Measurements from ENCODE around the gene DIDO1.

Gene DIDO1

GRCh38 chr20:62926229-62927127 is at the start of gene DIDO1:
DIDO1 (minus strand) TSS chr20:62926505.
- Mint-ChIP-seq H3K4me1 (ENCODE audit: low read depth) (peaks cover 53% of the 10 kb centered on the region), H3K9me3 (no peaks in the 10 kb centered on the region), H3K36me3 (ENCODE audit: low read depth) (peaks cover 6% of the 10 kb centered on the region), H3K27ac (peak within 1 kb of the TSS; percentile 92), H3K27me3 (ENCODE audit: low read depth) (no peaks in the 10 kb centered on the region), H3K4me3 (peak within 1 kb of the TSS; percentile 93)

- Mint-ChIP-seq H3K9me3 (no peaks in the 10 kb centered on the region), H3K4me1 (ENCODE audit: low read depth) (peaks cover 20% of the 10 kb centered on the region), H3K27me3 (ENCODE audit: low read depth) (peaks cover 70% of the 10 kb centered on the region), H3K27ac (no peak overlapping the region), H3K36me3 (ENCODE audit: low read depth) (no peaks in the 10 kb centered on the region), H3K4me3 (no peak overlapping the region)
Measured at GRCh38 chr20:62975251-62975760, 49.0 kb upstream of the DIDO1 start.

GRCh38 chr20:62972845-62973745 is 46.8 kb upstream of the DIDO1 start:
- Mint-ChIP-seq H3K27ac (no peak overlapping the region), H3K4me3 (no peak overlapping the region), H3K4me1 (ENCODE audit: low read depth) (peaks cover 16% of the 10 kb centered on the region)

GRCh38 chr20:62971950-62972844 is 45.9 kb upstream of the DIDO1 start:
- Mint-ChIP-seq H3K36me3 (ENCODE audit: low read depth) (no peaks in the 10 kb centered on the region), H3K27me3 (ENCODE audit: low read depth) (peaks cover 49% of the 10 kb centered on the region), H3K27ac (peak overlapping the region; percentile 24), H3K9me3 (no peaks in the 10 kb centered on the region), H3K4me3 (peak overlapping the region; percentile 57), H3K4me1 (ENCODE audit: low read depth) (peaks cover 13% of the 10 kb centered on the region)

More at GRCh38 chr20:62972845-62973745, 46.8 kb upstream of the DIDO1 start:
- H3K36me3 Mint-ChIP-seq (ENCODE audit: low read depth): no peaks in the 10 kb centered on the region
- H3K9me3 Mint-ChIP-seq: no peaks in the 10 kb centered on the region
- peaks cover 52% of the 10 kb centered on the region for H3K27me3 Mint-ChIP-seq (ENCODE audit: low read depth)

- no peak overlapping the region for H3K27ac Mint-ChIP-seq
- H3K36me3 Mint-ChIP-seq (ENCODE audit: low read depth): no peaks in the 10 kb centered on the region
- peaks cover 44% of the 10 kb centered on the region for H3K27me3 Mint-ChIP-seq (ENCODE audit: low read depth)
- peaks cover 13% of the 10 kb centered on the region for H3K4me1 Mint-ChIP-seq (ENCODE audit: low read depth)
- no peaks in the 10 kb centered on the region for H3K9me3 Mint-ChIP-seq
- no peak overlapping the region for H3K4me3 Mint-ChIP-seq
Measured at GRCh38 chr20:62971211-62971949, 45.1 kb upstream of the DIDO1 start.

- H3K27ac Mint-ChIP-seq: no peak overlapping the region
- H3K27me3 Mint-ChIP-seq (ENCODE audit: low read depth): peaks cover 37% of the 10 kb centered on the region
- no peak overlapping the region for H3K4me3 Mint-ChIP-seq
- no peaks in the 10 kb centered on the region for H3K36me3 Mint-ChIP-seq (ENCODE audit: low read depth)
- H3K4me1 Mint-ChIP-seq (ENCODE audit: low read depth): peaks cover 13% of the 10 kb centered on the region
- H3K9me3 Mint-ChIP-seq: no peaks in the 10 kb centered on the region
Measured at GRCh38 chr20:62970307-62971210, 44.3 kb upstream of the DIDO1 start.

- Mint-ChIP-seq H3K9me3 (no peaks in the 10 kb centered on the region), H3K36me3 (ENCODE audit: low read depth) (no peaks in the 10 kb centered on the region), H3K4me3 (no peak overlapping the region), H3K27ac (no peak overlapping the region), H3K27me3 (ENCODE audit: low read depth) (peaks cover 33% of the 10 kb centered on the region), H3K4me1 (ENCODE audit: low read depth) (peaks cover 13% of the 10 kb centered on the region)
Measured at GRCh38 chr20:62969939-62970306, 43.6 kb upstream of the DIDO1 start.

GRCh38 chr20:62969179-62969760 is 43.0 kb upstream of the DIDO1 start:
- no peak overlapping the region for H3K4me3 Mint-ChIP-seq
- H3K27ac Mint-ChIP-seq: no peak overlapping the region
- peaks cover 27% of the 10 kb centered on the region for H3K27me3 Mint-ChIP-seq (ENCODE audit: low read depth)

GRCh38 chr20:62968378-62969178 is 42.3 kb upstream of the DIDO1 start:
- no peaks in the 10 kb centered on the region for H3K9me3 Mint-ChIP-seq
- H3K4me3 Mint-ChIP-seq: no peak overlapping the region
- peaks cover 13% of the 10 kb centered on the region for H3K4me1 Mint-ChIP-seq (ENCODE audit: low read depth)
- no peaks in the 10 kb centered on the region for H3K36me3 Mint-ChIP-seq (ENCODE audit: low read depth)
- H3K27ac Mint-ChIP-seq: no peak overlapping the region
- peaks cover 20% of the 10 kb centered on the region for H3K27me3 Mint-ChIP-seq (ENCODE audit: low read depth)

More at GRCh38 chr20:62969179-62969760, 43.0 kb upstream of the DIDO1 start:
- Mint-ChIP-seq H3K36me3 (ENCODE audit: low read depth) (no peaks in the 10 kb centered on the region), H3K4me1 (ENCODE audit: low read depth) (peaks cover 13% of the 10 kb centered on the region), H3K9me3 (no peaks in the 10 kb centered on the region)

- Mint-ChIP-seq H3K27ac (no peak overlapping the region), H3K36me3 (ENCODE audit: low read depth) (no peaks in the 10 kb centered on the region), H3K27me3 (ENCODE audit: low read depth) (peaks cover 14% of the 10 kb centered on the region), H3K9me3 (no peaks in the 10 kb centered on the region), H3K4me3 (no peak overlapping the region), H3K4me1 (ENCODE audit: low read depth) (peaks cover 13% of the 10 kb centered on the region)
Measured at GRCh38 chr20:62967628-62968351, 41.5 kb upstream of the DIDO1 start.

- no peaks in the 10 kb centered on the region for H3K9me3 Mint-ChIP-seq
- H3K4me3 Mint-ChIP-seq: no peak overlapping the region
- peaks cover 9% of the 10 kb centered on the region for H3K4me1 Mint-ChIP-seq (ENCODE audit: low read depth)
- no peak overlapping the region for H3K27ac Mint-ChIP-seq
- H3K27me3 Mint-ChIP-seq (ENCODE audit: low read depth): peaks cover 10% of the 10 kb centered on the region
- H3K36me3 Mint-ChIP-seq (ENCODE audit: low read depth): no peaks in the 10 kb centered on the region
Measured at GRCh38 chr20:62967149-62967501, 40.8 kb upstream of the DIDO1 start.
